Activated T-cell treated with anti-CD3 and anti-CD28 coated beads, Interleukin-2, amount 50 U/mL, for 48 hours (primary cell): Measurements from ENCODE around the gene MAP1A.

ENCODE experiments used
- DNase-seq, 2 experiments: peaks; one replicate each; pipeline ENCODE4 v3.0.0-alpha.2; 2020

The MAP1A gene

GRCh38 chr15:43511012-43511885, 6.2 kb upstream of the MAP1A start:
- DNase-seq, result peak; percentile 31 to 37

- DNase-seq, result no peak
Measured at GRCh38 chr15:43513550-43513949, 3.9 kb upstream of the MAP1A start.

- DNase-seq, result peak in 1 of 2 experiments; percentile 30
Measured at GRCh38 chr15:43514241-43515057, 3.0 kb upstream of the MAP1A start.

GRCh38 chr15:43515741-43516140, 1.7 kb upstream of the MAP1A start:
- no peak for DNase-seq

- DNase-seq, result peak in 1 of 2 experiments; percentile 0
Measured at GRCh38 chr15:43516185-43516584, 1.2 kb upstream of the MAP1A start.

- peak in 1 of 2 experiments; percentile 11 for DNase-seq
Measured at GRCh38 chr15:43516801-43517353, 531 bp upstream of the MAP1A start.

GRCh38 chr15:43518197-43518761, 871 bp downstream of the MAP1A start:
- DNase-seq, result peak; percentile 19 to 29

GRCh38 chr15:43519196-43519595, 1.8 kb downstream of the MAP1A start:
- DNase-seq, result peak in 1 of 2 experiments; percentile 10

- peak in 1 of 2 experiments; percentile 1 for DNase-seq
Measured at GRCh38 chr15:43520138-43520537, 2.7 kb downstream of the MAP1A start.

GRCh38 chr15:43521419-43521818, 4.0 kb downstream of the MAP1A start:
- DNase-seq, result peak in 1 of 2 experiments; percentile 1

GRCh38 chr15:43522247-43522646, 4.8 kb downstream of the MAP1A start:
- peak in 1 of 2 experiments; percentile 11 for DNase-seq

GRCh38 chr15:43523646-43524045, 6.2 kb downstream of the MAP1A start:
- DNase-seq, result peak in 1 of 2 experiments; percentile 7

- DNase-seq, result peak in 1 of 2 experiments; percentile 10
Measured at GRCh38 chr15:43524254-43524845, 6.9 kb downstream of the MAP1A start.

- peak in 1 of 2 experiments; percentile 14 for DNase-seq
Measured at GRCh38 chr15:43525131-43525530, 7.7 kb downstream of the MAP1A start.

GRCh38 chr15:43526261-43526930, 9.0 kb downstream of the MAP1A start:
- peak in 1 of 2 experiments; percentile 11 for DNase-seq

- DNase-seq, result peak in 1 of 2 experiments; percentile 12
Measured at GRCh38 chr15:43527016-43527801, 9.8 kb downstream of the MAP1A start.

- DNase-seq, result peak in 1 of 2 experiments; percentile 6
Measured at GRCh38 chr15:43527802-43528541, 10.6 kb downstream of the MAP1A start.

- DNase-seq, result peak in 1 of 2 experiments; percentile 8
Measured at GRCh38 chr15:43528542-43529007, 11.2 kb downstream of the MAP1A start.

- peak in 1 of 2 experiments; percentile 9 for DNase-seq
Measured at GRCh38 chr15:43529141-43529540, 11.7 kb downstream of the MAP1A start.
